GM12872 (cell line): ENCODE measurements around the gene HFE.
A peak's percentile ranks its signal among the peaks of the same experiment; 100 is the strongest.

Source experiments
- TF ChIP-seq, protein P1 (sequence below): IDR thresholded peaks from 3 replicates; pipeline ENCODE4 v1.5.1; 2011; ENCODE audit warnings: low read depth, mild to moderate bottlenecking, low read length, moderate library complexity; ENCODE audit not compliant: insufficient read depth

Gene HFE

GRCh38 chr6:26075063-26075717 is 12.0 kb upstream of the HFE start:
- TF ChIP-seq, protein P1, sequence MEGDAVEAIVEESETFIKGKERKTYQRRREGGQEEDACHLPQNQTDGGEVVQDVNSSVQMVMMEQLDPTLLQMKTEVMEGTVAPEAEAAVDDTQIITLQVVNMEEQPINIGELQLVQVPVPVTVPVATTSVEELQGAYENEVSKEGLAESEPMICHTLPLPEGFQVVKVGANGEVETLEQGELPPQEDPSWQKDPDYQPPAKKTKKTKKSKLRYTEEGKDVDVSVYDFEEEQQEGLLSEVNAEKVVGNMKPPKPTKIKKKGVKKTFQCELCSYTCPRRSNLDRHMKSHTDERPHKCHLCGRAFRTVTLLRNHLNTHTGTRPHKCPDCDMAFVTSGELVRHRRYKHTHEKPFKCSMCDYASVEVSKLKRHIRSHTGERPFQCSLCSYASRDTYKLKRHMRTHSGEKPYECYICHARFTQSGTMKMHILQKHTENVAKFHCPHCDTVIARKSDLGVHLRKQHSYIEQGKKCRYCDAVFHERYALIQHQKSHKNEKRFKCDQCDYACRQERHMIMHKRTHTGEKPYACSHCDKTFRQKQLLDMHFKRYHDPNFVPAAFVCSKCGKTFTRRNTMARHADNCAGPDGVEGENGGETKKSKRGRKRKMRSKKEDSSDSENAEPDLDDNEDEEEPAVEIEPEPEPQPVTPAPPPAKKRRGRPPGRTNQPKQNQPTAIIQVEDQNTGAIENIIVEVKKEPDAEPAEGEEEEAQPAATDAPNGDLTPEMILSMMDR: no peak

GRCh38 chr6:26086211-26086610 is 1.0 kb upstream of the HFE start:
- TF ChIP-seq, protein P1: no peak

DNA sequence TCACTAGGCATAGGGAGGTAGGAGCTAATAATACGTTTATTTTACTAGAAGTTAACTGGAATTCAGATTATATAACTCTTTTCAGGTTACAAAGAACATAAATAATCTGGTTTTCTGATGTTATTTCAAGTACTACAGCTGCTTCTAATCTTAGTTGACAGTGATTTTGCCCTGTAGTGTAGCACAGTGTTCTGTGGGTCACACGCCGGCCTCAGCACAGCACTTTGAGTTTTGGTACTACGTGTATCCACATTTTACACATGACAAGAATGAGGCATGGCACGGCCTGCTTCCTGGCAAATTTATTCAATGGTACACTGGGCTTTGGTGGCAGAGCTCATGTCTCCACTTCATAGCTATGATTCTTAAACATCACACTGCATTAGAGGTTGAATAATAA is 1.1 kb downstream of the HFE start:
- TF ChIP-seq, protein P1: no peak

GRCh38 chr6:26089272-26089671 is 2.0 kb downstream of the HFE start:
- TF ChIP-seq, protein P1: no peak

- TF ChIP-seq, protein P1: no peak
These were observed 5.2 kb downstream of the HFE start for GRCh38 chr6:26092443-26092842.

DNA sequence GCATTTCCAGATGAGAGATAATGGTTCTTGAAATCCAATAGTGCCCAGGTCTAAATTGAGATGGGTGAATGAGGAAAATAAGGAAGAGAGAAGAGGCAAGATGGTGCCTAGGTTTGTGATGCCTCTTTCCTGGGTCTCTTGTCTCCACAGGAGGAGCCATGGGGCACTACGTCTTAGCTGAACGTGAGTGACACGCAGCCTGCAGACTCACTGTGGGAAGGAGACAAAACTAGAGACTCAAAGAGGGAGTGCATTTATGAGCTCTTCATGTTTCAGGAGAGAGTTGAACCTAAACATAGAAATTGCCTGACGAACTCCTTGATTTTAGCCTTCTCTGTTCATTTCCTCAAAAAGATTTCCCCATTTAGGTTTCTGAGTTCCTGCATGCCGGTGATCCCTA is 6.8 kb downstream of the HFE start:
- TF ChIP-seq, protein P1: no peak

DNA sequence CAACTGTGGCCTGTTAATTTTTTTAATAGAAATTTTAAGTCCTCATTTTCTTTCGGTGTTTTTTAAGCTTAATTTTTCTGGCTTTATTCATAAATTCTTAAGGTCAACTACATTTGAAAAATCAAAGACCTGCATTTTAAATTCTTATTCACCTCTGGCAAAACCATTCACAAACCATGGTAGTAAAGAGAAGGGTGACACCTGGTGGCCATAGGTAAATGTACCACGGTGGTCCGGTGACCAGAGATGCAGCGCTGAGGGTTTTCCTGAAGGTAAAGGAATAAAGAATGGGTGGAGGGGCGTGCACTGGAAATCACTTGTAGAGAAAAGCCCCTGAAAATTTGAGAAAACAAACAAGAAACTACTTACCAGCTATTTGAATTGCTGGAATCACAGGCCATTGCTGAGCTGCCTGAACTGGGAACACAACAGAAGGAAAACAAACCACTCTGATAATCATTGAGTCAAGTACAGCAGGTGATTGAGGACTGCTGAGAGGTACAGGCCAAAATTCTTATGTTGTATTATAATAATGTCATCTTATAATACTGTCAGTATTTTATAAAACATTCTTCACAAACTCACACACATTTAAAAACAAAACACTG is 10.1 kb downstream of the HFE start:
- TF ChIP-seq, protein P1: peak; percentile 59
